GM12878 (cell line): ENCODE measurements around the gene NAT9. TPM values are rescaled to one million over a fixed set of nuclear protein-coding genes. Genes with fewer than 3 reads are reported as not detected.

ENCODE experiments used
- ATAC-seq: fragments of 200-7000 bp; cut with Tn5 transposase; 3 replicates; pipeline ENCODE4 v1.9.1; 2020; ENCODE audit warnings: mild to moderate bottlenecking, moderate library complexity
- BruUV-seq: library from RNA; stranded (reverse); fragments of 400-500 nt; replicated peaks from 2 replicates; lab custom pipeline; 2021; lab: Mats Ljungman, UMichigan
- CTCF ChIA-PET: fragments of 300-600 bp; sonication (Branson Sonifier 250); formaldehyde crosslinking; extraction: SDS; loops from one replicate; lab custom pipeline; 2021; ENCODE audit warnings: inconsistent platforms; lab: Yijun Ruan, JAX
- POLR2A ChIA-PET: fragments of 350-600 bp; formaldehyde crosslinking; extraction: SDS; loops from one replicate; lab custom pipeline; 2021; ENCODE audit warnings: inconsistent platforms; lab: Charles Lee
- RAD21 ChIA-PET: fragments of 300-600 bp; sonication (Branson Sonifier 250); formaldehyde crosslinking; loops from one replicate; lab custom pipeline; 2023; ENCODE audit warnings: antibody characterized with exemption; ENCODE audit not compliant: unreplicated experiment; lab: Charles Lee
- SMC1A ChIA-PET: fragments of 300-600 bp; sonication (Branson Sonifier 250); formaldehyde crosslinking; loops from one replicate; lab custom pipeline; 2023; ENCODE audit not compliant: unreplicated experiment, uncharacterized antibody; lab: Charles Lee
- DNase-seq: peaks from one replicate; pipeline ENCODE4 v3.0.0-alpha.2; 2011; ENCODE audit warnings: low read depth, low spot score
- FAIRE-seq: peaks from 3 replicates; lab custom pipeline; 2011; peaks lifted over from hg19 to GRCh38; lab: Jason Lieb, UNC
- H2AFZ ChIP-seq: 2 replicates; pipeline ENCODE4 v1.6.0; 2011; ENCODE audit warnings: low read depth, low read length, control low read depth; ENCODE audit not compliant: control insufficient read depth
- H3K27ac ChIP-seq: 2 replicates; pipeline ENCODE4 v1.5.1; 2011; ENCODE audit warnings: control low read depth; ENCODE audit not compliant: control insufficient read depth, insufficient read depth
- H3K27me3 ChIP-seq, 2 experiments: replicated peaks in 1 of 2; 2 replicates each; pipeline versions ENCODE4 v1.6.0 to v1.6.1; 2011; ENCODE audit warnings: low read length in 1 of 2; ENCODE audit not compliant: control insufficient read depth in 2 of 2, insufficient read depth in 2 of 2
- H3K36me3 ChIP-seq, 2 experiments: 2 replicates each; pipeline ENCODE4 v1.5.1; 2011; ENCODE audit warnings: low read length in 1 of 2; ENCODE audit not compliant: control insufficient read depth in 2 of 2, insufficient read depth in 2 of 2
- H3K4me1 ChIP-seq: 2 replicates; pipeline ENCODE4 v1.6.1; 2011; ENCODE audit warnings: mild to moderate bottlenecking, low read length, moderate library complexity, mixed read lengths; ENCODE audit not compliant: control insufficient read depth, insufficient read depth
- H3K4me2 ChIP-seq: 2 replicates; pipeline ENCODE4 v1.6.0; 2011; ENCODE audit warnings: control low read depth; ENCODE audit not compliant: control insufficient read depth, insufficient read depth
- H3K4me3 ChIP-seq: fragments of 200-600 bp; sonication (generic); 2 replicates; pipeline ENCODE4 v1.5.1; 2016
- H3K79me2 ChIP-seq: 2 replicates; pipeline ENCODE4 v1.6.0; 2011; ENCODE audit warnings: low read length; ENCODE audit not compliant: control insufficient read depth, insufficient read depth
- H3K9ac ChIP-seq: 2 replicates; pipeline ENCODE4 v1.8.0; 2011; ENCODE audit warnings: low read length, control low read depth, mixed read lengths; ENCODE audit not compliant: control insufficient read depth, insufficient read depth
- H3K9me3 ChIP-seq: replicated peaks from 3 replicates; pipeline ENCODE4 v1.5.1; 2011; ENCODE audit warnings: mild to moderate bottlenecking, low read length; ENCODE audit not compliant: control insufficient read depth, insufficient read depth
- H4K20me1 ChIP-seq: 2 replicates; pipeline ENCODE4 v1.6.0; 2011; ENCODE audit not compliant: control insufficient read depth, insufficient read depth
- MEF2B ChIP-seq: fragments of 450-650 bp; IDR thresholded peaks from 2 replicates; pipeline ENCODE4 v1.6.1; 2018; ENCODE audit warnings: mild to moderate bottlenecking, moderate library complexity; ENCODE audit not compliant: partially characterized antibody, poor library complexity, severe bottlenecking
- PML ChIP-seq: IDR thresholded peaks from 2 replicates; pipeline ENCODE4 v1.6.1; 2012; ENCODE audit warnings: low read length, inconsistent platforms
- RELB ChIP-seq: fragments of 450-650 bp; IDR thresholded peaks from 2 replicates; pipeline ENCODE4 v1.6.1; 2017; ENCODE audit warnings: low read depth, mild to moderate bottlenecking, moderate library complexity
- RUNX3 ChIP-seq: IDR thresholded peaks from 2 replicates; pipeline ENCODE4 v1.6.1; 2012; ENCODE audit warnings: low read length, inconsistent platforms
- WGBS: methylation state at CpG from one replicate; pipeline ENCODE4 v1.1.6; 2016; ENCODE audit warnings: low lambda C conversion rate; ENCODE audit not compliant: insufficient replicate concordance, insufficient coverage; ENCODE audit errors: missing lambda C conversion rate; 5-methylcytosine and 5-hydroxymethylcytosine counted together
- in situ Hi-C: fragments of 300-500 bp; cut with MboI; formaldehyde crosslinking; loops from 9 replicates; pipeline ENCODE4 v1.14.3; 2018; ENCODE audit warnings: mixed read lengths
- intact Hi-C: fragments of 100-400 bp; cut with micrococcal nuclease; formaldehyde crosslinking; loops from one replicate; pipeline ENCODE4 v1.14.2; 2022; ENCODE audit not compliant: unreplicated experiment
- polyA plus RNA-seq, 11 experiments: library from polyadenylated mRNA; depleted of rRNA in 4 of 11; unstranded in 6 of 11; stranded (reverse) in 5 of 11; fragments of >200 nt; fragmentation: Nextera tagmentation in 4 of 11; fragmentation: Illumina TruSeq in 1 of 11; extraction: Ambion mirVana in 4 of 11; extraction: Trizol in 1 of 11; gene quantifications; 1 replicate in 1 of 11; 2 replicates in 10 of 11; pipeline versions ENCODE4 v1.2.1 to v1.2.3, GENCODE V29; 2011 to 2016; ENCODE audit warnings: inconsistent platforms in 2 of 11, missing spikeins in 2 of 11, low read depth in 1 of 11
- total RNA-seq, 4 experiments: library from RNA; depleted of rRNA in 3 of 4; stranded (reverse); fragments of >200 nt in 3 of 4; fragmentation: Illumina TruSeq in 1 of 4; extraction: Trizol in 1 of 4; gene quantifications; 2 replicates each; pipeline versions ENCODE4 v1.2.1 to v1.2.3, GENCODE V29; 2013 to 2021
- TF ChIP-seq, protein P1 (sequence below): fragments of 450-650 bp; IDR thresholded peaks from 2 replicates; pipeline ENCODE4 v1.6.1; 2016; ENCODE audit warnings: mild to moderate bottlenecking

The NAT9 gene
- total and polyA plus RNA-seq, 10 of the 15 experiments (the other 5 are each of a cell fraction or from before 2014, with no cell fraction given), result 3.5 to 45.3 (median 27.3) TPM

DNA sequence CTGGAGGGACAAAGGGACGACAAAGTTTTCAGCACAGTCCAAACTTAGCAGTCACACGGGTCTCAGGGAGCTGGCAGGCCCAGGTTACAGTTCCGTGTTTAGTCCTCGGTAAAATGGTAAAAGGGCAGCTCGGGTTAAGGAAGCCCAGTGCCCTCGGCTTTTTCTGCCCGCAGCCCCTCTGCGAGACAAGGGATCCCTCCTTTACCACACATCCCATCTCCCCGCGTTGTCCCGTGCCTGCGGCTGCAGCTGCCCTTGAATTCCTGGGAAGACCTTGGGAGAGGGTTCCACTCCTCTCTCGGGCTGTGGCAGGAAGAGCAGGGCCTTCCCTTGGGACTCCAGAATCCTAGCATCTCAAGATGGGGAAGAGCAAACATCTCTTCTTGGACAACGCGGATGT is 46.3 kb downstream of the NAT9 start:
- ChIA-PET POLR2A (no interaction called here), RAD21 (no interaction called here), CTCF (interaction anchor here (1.4 kb wide), 1 partner anchor 73 kb away, joined by 3 read pairs; no protein-coding TSS in a partner anchor), SMC1A (no interaction called here)
- no peak overlapping the region for H3K4me3 ChIP-seq
- H3K9me3 ChIP-seq, result no peaks in the 10 kb centered on the region; the same call in 2 of the 3 replicates
- H3K4me2 ChIP-seq, result no peak overlapping the region
- DNase-seq (no peak), ATAC-seq (no peak), FAIRE-seq (no peak)
- H4K20me1 ChIP-seq, result no peaks in the 10 kb centered on the region
- intact Hi-C loops, result no loop called here
- in situ Hi-C loops, result no loop called here
- H2AFZ ChIP-seq, result no peak overlapping the region
- BruUV-seq, result no TSS peak
- TF ChIP-seq PML (no peak), MEF2B (no peak), RELB (no peak), RUNX3 (no peak)
- TF ChIP-seq, protein P1, sequence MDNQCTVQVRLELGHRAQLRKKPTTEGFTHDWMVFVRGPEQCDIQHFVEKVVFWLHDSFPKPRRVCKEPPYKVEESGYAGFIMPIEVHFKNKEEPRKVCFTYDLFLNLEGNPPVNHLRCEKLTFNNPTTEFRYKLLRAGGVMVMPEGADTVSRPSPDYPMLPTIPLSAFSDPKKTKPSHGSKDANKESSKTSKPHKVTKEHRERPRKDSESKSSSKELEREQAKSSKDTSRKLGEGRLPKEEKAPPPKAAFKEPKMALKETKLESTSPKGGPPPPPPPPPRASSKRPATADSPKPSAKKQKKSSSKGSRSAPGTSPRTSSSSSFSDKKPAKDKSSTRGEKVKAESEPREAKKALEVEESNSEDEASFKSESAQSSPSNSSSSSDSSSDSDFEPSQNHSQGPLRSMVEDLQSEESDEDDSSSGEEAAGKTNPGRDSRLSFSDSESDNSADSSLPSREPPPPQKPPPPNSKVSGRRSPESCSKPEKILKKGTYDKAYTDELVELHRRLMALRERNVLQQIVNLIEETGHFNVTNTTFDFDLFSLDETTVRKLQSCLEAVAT, result no peak
- no peaks in the 10 kb centered on the region for H3K27me3 ChIP-seq
- no peaks in the 10 kb centered on the region for H3K79me2 ChIP-seq
- WGBS, result 76% methylated on average over 15 of the region's 15 CpGs
- H3K36me3 ChIP-seq, result no peaks in the 10 kb centered on the region
- H3K9ac ChIP-seq, result no peak overlapping the region
- no peak overlapping the region for H3K27ac ChIP-seq
- H3K4me1 ChIP-seq, result peaks cover 11% of the 10 kb centered on the region
